Spinal cord (tissue), 10 donors: ENCODE measurements around the gene TICAM2. TPM values are rescaled to one million over a fixed set of nuclear protein-coding genes. Genes with fewer than 3 reads are reported as not detected.

ENCODE experiments used
- DNase-seq, 6 donors: peaks; one replicate each; pipeline versions ENCODE4 v3.0.0 to v3.0.0-alpha.2; 2013 to 2015; ENCODE audit warnings: low spot score in 6 of 6, low read depth in 4 of 6
- H3K27ac ChIP-seq: one replicate; pipeline ENCODE4 v1.5.1; 2013; ENCODE audit warnings: low read depth, low read length, control low read depth
- H3K27me3 ChIP-seq: one replicate; pipeline ENCODE4 v1.6.1; 2013; ENCODE audit warnings: low read length; ENCODE audit not compliant: control insufficient read depth, insufficient read depth
- H3K36me3 ChIP-seq: one replicate; pipeline ENCODE4 v1.6.1; 2013; ENCODE audit warnings: low read length; ENCODE audit not compliant: control insufficient read depth, insufficient read depth
- H3K4me1 ChIP-seq: one replicate; pipeline ENCODE4 v1.6.1; 2013; ENCODE audit warnings: low read length; ENCODE audit not compliant: control insufficient read depth, insufficient read depth
- H3K4me3 ChIP-seq: one replicate; pipeline ENCODE4 v1.5.1; 2013; ENCODE audit warnings: low read depth, low read length, control low read depth
- H3K9me3 ChIP-seq: one replicate; pipeline ENCODE4 v1.6.1; 2013; ENCODE audit warnings: low read length; ENCODE audit not compliant: control insufficient read depth, insufficient read depth
- WGBS: methylation state at CpG from one replicate; pipeline ENCODE4 v1.1.5; 2013; ENCODE audit warnings: missing lambda C conversion rate; ENCODE audit not compliant: insufficient coverage; 5-methylcytosine and 5-hydroxymethylcytosine counted together
- polyA plus RNA-seq, 2 donors: library from polyadenylated mRNA; unstranded; fragments of 120-200 nt; gene quantifications; one replicate each; pipeline ENCODE4 v1.2.1, GENCODE V29; 2013; ENCODE audit not compliant: insufficient read length in 2 of 2
- total RNA-seq, 2 donors: library from RNA; depleted of rRNA in 1 of 2; stranded (reverse); fragments of 120-200 nt in 1 of 2; fragments of >200 nt in 1 of 2; gene quantifications; one replicate each; pipeline versions ENCODE4 v1.2.3 to v1.2.4, GENCODE V29; 2013 to 2014
- donor health status: healthy.

Gene TICAM2
- total and polyA plus RNA-seq, 4 donors, result 2.3 to 5.3 (median 3.6) TPM

GRCh38 chr5:115636008-115636407 is 33.7 kb upstream of the TICAM2 start:
- DNase-seq, result no peak
- H3K9me3 ChIP-seq, result no peaks in the 10 kb centered on the region
- no peaks in the 10 kb centered on the region for H3K4me1 ChIP-seq
- H3K27ac ChIP-seq, result no peak overlapping the region
- 92% methylated on average over 1 of the region's 1 CpG for WGBS
- no peaks in the 10 kb centered on the region for H3K36me3 ChIP-seq
- no peaks in the 10 kb centered on the region for H3K27me3 ChIP-seq
- H3K4me3 ChIP-seq, result no peak overlapping the region

- H3K36me3 ChIP-seq, result no peaks in the 10 kb centered on the region
- peak overlapping the region; percentile 36 for H3K4me3 ChIP-seq
- H3K4me1 ChIP-seq, result no peaks in the 10 kb centered on the region
- 20% methylated on average over 6 of the region's 8 CpGs for WGBS
- DNase-seq, result peak; percentile 47 to 95 (median 79)
- peak overlapping the region; percentile 30 for H3K27ac ChIP-seq
- H3K27me3 ChIP-seq, result no peaks in the 10 kb centered on the region
- no peaks in the 10 kb centered on the region for H3K9me3 ChIP-seq
Observed at GRCh38 chr5:115634343-115635132, 32.3 kb upstream of the TICAM2 start.

GRCh38 chr5:115629903-115630302 is 27.6 kb upstream of the TICAM2 start:
- no CpG with 5 or more reads among the region's 1 CpG for WGBS
- DNase-seq, result no peak

GRCh38 chr5:115627295-115627865 is 25.1 kb upstream of the TICAM2 start:
- Histone ChIP-seq H3K4me3 (no peak overlapping the region), H3K27ac (no peak overlapping the region), H3K4me1 (peaks cover 3% of the 10 kb centered on the region), H3K27me3 (no peaks in the 10 kb centered on the region), H3K36me3 (no peaks in the 10 kb centered on the region), H3K9me3 (no peaks in the 10 kb centered on the region)
- WGBS, result no CpG with 5 or more reads among the region's 5 CpGs
- DNase-seq, result no peak

More at GRCh38 chr5:115629903-115630302, 27.6 kb upstream of the TICAM2 start:
- Histone ChIP-seq H3K4me3 (no peak overlapping the region), H3K27me3 (no peaks in the 10 kb centered on the region), H3K36me3 (no peaks in the 10 kb centered on the region), H3K9me3 (no peaks in the 10 kb centered on the region), H3K4me1 (no peaks in the 10 kb centered on the region), H3K27ac (no peak overlapping the region)

GRCh38 chr5:115626445-115626823 is 24.2 kb upstream of the TICAM2 start:
- H3K4me1 ChIP-seq, result peaks cover 3% of the 10 kb centered on the region
- H3K9me3 ChIP-seq, result no peaks in the 10 kb centered on the region
- no CpG with 5 or more reads among the region's 9 CpGs for WGBS
- H3K27ac ChIP-seq, result peak overlapping the region; percentile 92
- peak overlapping the region; percentile 84 for H3K4me3 ChIP-seq
- peak in 2 of 6 donors; percentile 26 to 54 for DNase-seq
- no peaks in the 10 kb centered on the region for H3K27me3 ChIP-seq
- H3K36me3 ChIP-seq, result no peaks in the 10 kb centered on the region

GRCh38 chr5:115625579-115626444 is 23.5 kb upstream of the TICAM2 start, which contains the start of gene TMED7:
Gene TMED7 (minus strand): TSS chr5:115626036. CDS start chr5:115625792, 244 bp downstream.
- under 1% methylated on average over 73 of the region's 77 CpGs for WGBS

GRCh38 chr5:115624994-115625393 is 22.7 kb upstream of the TICAM2 start:
- WGBS, result 67% methylated on average over 1 of the region's 3 CpGs

More at GRCh38 chr5:115625579-115626444, 23.5 kb upstream of the TICAM2 start, which contains the start of gene TMED7:
- peak; percentile 90 to 99 (median 96) for DNase-seq
- Histone ChIP-seq H3K9me3 (no peaks in the 10 kb centered on the region), H3K27me3 (no peaks in the 10 kb centered on the region), H3K36me3 (no peaks in the 10 kb centered on the region), H3K27ac (peak within 1 kb of the TSS; percentile 92), H3K4me3 (peak within 1 kb of the TSS; percentile 84), H3K4me1 (peaks cover 3% of the 10 kb centered on the region)

GRCh38 chr5:115623658-115624057 is 21.4 kb upstream of the TICAM2 start:
- Histone ChIP-seq H3K4me3 (no peak overlapping the region), H3K9me3 (no peaks in the 10 kb centered on the region), H3K36me3 (no peaks in the 10 kb centered on the region), H3K4me1 (peaks cover 3% of the 10 kb centered on the region), H3K27me3 (no peaks in the 10 kb centered on the region), H3K27ac (no peak overlapping the region)
- 63% methylated on average over 2 of the region's 5 CpGs for WGBS
- DNase-seq, result no peak

More at GRCh38 chr5:115624994-115625393, 22.7 kb upstream of the TICAM2 start:
- peak overlapping the region; percentile 84 for H3K4me3 ChIP-seq
- no peaks in the 10 kb centered on the region for H3K36me3 ChIP-seq
- H3K4me1 ChIP-seq, result peaks cover 3% of the 10 kb centered on the region
- peak in 1 of 6 donors; percentile 26 for DNase-seq
- H3K9me3 ChIP-seq, result no peaks in the 10 kb centered on the region
- H3K27me3 ChIP-seq, result no peaks in the 10 kb centered on the region
- peak overlapping the region; percentile 92 for H3K27ac ChIP-seq

GRCh38 chr5:115621365-115621900 is 19.2 kb upstream of the TICAM2 start:
- no peaks in the 10 kb centered on the region for H3K9me3 ChIP-seq
- H3K4me3 ChIP-seq, result no peak overlapping the region
- peaks cover 5% of the 10 kb centered on the region for H3K36me3 ChIP-seq
- DNase-seq, result no peak
- no peak overlapping the region for H3K27ac ChIP-seq
- 50% methylated on average over 1 of the region's 4 CpGs for WGBS
- no peaks in the 10 kb centered on the region for H3K27me3 ChIP-seq
- peaks cover 3% of the 10 kb centered on the region for H3K4me1 ChIP-seq
